CD4-positive, alpha-beta T cell treated with Interferon gamma for 1 hour (primary cell): ENCODE data around the gene SPON1.

Experiments used
- DNase-seq: peaks from one replicate; pipeline ENCODE4 v3.0.0-alpha.2; 2020

Gene SPON1

DNA sequence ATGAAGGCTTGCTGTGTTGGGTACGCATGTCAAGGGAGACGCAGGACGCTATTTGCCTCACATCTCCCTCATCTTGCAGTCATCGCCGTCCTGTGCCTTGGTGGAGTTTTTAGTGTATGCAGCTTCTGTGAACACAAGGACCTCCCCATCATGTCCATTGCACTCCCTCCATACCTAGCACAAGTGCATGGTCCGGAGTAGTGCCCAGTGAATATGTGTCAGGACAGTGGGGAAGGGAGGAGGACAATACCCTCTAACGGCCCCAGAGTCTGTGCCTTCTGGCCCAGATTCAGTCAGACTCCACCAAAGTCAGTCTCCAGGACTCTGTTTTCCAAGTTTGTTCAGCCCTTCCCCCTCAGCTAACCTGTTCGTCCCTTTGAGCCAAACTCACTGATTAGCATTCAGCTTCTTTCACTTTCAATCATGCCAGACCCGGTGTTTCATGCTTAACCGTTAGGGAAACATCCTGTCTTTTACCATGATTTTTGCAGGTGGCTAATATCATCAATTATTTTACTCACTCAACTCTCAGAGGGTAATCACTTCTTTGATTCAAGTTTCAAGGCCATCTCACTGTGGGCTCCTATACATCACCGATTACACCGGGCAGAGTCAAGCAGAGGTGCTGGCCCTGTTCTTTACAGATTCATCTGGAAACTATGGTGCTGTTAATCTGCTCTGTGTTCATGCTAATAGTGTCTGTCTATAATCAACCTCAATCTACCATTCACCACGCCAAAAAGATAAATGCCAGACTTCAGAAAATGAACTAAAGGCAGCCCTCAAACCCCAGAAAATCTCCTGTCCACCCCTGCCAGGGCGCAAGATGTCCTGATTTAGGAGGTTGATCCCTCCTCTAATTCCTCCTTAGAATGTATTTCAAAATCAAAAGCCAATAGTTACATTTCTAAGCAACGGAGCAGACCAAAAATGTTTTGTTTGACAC is 240.0 kb downstream of the SPON1 start:
- no peak for DNase-seq

DNA sequence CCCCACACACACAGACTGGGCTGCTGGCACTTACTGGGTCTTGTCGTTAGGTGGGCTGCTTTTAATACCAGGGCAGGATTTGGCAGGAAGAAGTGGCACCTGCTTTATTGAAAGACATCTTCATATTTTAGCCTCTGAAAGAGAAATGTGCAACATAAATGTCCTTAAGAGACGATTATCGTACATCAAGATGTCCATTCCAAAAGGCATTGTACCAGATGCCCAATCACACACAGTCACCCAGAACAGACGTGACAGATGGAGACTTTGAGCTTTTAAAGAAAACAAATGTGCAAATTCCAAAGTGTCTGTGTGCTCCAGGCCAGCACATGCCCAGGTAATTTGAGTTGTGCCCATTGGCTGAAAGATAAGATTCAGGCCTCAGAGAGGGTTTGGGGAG is 240.8 kb downstream of the SPON1 start:
- DNase-seq: no peak

DNA sequence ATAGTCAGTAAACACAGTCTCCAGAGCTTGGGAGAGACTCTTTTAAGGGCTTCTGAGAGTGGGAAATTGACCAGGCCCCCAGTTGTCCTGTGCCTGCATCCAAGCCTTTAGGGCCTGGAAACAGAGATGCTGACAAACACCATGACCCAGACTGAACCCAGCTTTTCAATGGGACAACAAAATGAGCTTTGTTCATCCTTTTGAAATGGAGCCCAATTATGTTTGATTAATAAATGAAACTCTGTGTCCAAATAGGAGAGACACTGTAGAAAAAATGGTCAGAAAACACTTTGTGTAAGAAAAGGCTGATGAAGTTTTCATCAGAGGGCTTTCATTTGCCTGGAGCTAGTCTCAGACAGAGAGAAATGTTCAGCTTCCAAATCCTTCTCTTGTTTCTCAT is 250.5 kb downstream of the SPON1 start:
- no peak for DNase-seq

DNA sequence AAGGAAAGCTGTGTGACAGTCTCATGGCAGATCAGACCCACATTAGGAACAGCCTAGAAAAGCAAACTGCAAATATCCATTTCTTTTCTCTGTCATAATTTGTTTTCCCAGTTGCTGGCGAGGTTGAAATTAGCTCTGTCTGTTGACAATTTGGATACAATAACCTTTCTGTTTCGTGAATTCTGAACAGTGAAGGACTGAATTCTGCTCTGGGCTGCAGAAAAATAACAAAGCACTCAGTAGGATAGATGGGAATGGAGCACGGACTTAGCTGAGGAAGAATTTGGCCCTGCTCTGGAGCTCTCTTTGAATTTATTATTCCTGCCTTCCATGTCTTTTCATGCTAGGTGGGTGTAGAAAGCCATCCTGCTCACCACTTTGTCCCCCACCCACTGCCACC is 256.2 kb downstream of the SPON1 start:
- no peak for DNase-seq

DNA sequence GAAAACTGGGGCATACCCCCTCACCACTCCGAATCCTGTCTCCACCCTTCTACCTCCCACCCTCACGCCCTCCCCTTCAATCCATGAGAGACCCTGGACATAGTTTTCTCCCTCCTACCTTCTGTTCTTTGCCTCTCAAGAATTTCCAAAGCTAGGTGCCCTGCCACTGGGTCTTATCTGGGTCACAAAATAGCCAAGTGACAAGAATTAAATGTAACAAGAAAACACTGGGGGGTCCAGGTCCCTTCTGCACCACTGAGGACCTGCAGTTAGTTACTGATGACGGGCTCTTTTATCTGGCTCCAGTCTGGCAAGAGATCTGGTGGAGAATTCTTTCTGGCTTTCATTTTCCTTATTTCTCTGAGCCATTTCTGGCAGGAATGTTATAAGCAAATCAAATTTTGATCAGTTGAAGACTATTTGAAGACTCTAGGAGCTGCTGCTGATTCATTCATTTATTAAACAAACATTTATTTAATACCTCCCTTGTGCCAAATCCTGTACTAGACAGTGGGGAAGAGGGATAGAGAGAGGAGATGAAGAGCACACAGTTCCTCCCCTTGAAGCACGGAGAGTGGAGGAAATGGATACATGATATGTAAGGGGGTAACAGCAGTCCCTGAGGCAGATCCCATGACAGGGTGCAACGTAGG is 261.2 kb downstream of the SPON1 start:
- DNase-seq: no peak

DNA sequence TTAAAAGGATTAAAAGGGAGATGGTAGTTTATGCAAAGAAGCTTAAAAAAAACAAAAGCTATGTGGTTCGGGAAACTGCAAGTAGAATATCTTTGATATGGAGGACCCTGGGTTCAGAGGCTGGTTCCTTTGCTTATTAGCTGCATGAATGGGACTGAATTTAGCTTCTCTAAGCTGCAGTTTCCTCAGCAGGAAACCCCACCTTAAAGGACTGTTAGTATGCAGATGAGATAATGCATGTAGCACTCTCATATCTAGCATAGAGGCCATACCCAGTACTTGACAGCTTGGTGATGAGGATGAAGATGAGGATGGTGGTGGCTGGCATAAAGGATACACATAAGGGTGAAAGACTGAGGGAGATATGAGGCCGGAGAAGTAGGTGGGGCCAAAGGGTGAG is 261.9 kb downstream of the SPON1 start:
- no peak for DNase-seq

DNA sequence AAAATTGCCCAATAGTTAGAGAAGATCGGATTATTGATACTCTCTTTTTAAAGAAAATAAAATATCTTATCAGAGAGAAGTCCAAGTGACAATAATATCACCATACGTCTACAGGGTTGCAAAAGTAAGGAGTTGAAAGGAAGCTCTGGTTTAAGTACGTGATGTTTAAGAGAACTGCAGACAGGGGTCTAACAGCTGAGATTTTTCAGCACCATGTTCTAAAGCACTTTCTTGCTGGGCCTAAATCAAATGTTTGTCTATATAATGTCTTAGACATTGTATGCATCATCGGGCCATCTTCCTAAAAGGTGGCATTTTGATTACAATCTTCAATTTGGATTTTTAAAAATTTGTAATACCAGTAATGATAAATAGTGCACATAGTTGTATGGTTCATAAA is 263.1 kb downstream of the SPON1 start:
- DNase-seq: no peak

DNA sequence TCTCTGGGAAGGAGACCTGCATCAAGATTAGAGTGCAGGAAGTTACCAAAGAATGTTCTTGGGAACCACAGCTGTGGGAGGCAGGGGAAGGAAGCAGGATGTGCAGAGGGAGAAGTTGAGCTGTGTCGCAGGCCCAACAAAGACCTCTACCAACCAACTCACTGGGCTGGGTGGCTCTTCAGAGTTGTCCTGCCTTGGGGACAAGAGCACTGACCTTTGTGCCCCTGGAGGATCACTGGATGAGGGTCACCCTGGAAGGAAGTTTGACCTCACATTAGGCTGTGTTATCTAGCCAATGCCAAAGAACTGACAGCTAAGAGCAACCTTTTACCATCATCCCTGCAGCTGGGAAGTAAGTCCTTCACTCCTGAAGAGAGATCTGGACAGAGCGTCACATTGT is 265.8 kb downstream of the SPON1 start:
- no peak for DNase-seq

DNA sequence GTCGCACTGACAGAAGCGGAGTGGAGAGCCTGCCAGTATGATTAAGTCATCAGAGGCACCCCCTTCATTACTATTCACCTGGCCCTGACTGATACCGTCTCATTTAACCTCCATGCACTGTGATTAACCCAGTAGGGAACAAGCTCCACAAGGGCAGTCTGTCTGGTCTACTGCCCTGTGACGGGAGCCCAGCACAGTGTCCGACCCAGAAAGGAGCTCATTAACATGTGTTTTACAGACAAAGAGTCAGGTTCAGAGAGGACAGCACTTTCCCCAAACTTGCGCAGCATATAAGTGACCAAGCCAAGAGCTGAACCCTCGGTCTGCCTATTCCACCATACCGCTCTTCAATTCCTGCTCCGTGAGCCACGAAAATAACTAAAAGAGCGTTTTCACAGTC is 266.9 kb downstream of the SPON1 start:
- no peak for DNase-seq

DNA sequence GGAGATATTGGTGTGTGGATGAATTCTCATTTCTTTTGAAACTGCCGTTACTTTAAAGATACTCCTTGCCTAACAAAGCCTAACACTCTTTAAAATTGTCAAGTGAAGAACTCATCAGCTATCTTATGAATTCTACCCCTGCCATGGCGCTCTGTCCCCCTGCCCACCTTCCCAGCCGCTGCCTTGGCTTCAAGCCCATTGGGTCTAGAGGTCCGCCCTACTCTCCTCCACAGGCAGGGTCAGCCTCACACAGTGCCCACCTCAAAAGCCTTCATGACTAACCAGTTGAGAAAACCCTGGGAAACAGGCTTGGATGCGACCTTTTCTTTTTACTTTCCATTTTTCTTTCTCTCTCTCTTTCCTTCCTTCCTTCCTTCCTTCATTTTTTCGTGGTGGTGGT is 267.9 kb downstream of the SPON1 start:
- no peak for DNase-seq

DNA sequence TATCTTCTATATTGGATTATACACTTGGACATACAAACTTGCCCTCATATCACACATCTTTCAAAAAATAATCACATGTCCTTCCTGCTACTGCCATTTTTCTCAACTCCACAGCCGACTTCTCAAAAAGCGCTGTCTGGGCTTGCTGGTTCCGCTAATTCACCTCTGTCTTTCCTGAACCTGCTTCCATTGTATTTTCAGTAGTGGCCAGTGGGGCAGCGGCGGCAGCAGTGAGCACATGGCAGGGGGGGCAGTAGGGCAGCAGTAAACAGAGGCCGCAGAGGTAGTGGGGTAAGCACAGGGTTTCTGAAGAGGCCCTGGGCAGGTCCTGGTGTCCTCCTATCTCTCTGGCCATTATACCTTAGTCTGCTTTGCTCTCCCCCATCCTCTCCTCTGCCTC is 270.1 kb downstream of the SPON1 start:
- no peak for DNase-seq

DNA sequence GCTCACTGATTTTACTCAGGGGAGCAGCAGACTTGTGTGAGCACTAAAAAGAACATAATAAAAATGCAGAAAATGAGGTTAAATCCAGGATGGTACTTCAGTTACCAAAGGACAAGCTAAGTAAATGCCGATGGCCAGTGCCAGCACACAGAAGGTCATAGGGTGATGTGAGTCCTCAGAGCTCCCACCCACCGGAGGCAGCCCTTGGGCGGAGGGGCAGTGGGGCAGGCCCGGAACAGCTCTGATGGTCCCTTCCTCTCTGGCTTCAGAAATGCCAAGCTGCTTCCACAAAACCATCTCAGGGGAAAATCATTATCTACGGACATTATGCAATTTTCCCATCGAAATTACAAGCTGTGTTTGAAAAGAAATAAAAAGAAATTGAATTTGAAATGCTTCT is 271.9 kb downstream of the SPON1 start:
- no peak for DNase-seq

DNA sequence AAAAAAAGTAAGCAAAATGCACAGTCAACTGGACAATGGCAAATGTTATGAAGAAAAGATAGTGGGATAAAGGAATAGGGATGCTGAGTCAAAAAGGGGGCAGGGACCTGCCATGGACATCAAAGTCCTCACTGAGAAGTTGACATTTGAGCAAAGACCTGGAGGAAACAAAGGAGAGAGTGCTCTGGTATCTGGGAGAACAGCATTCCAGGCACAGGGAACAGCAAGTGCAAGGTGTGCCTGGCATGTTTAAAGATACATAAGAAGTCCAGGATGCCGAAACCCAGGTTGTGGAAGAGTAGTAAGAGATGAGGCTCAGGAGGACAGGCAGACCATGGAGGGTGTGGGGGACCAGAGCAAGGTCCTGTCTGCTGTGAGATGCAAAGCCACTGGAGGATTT is 273.2 kb downstream of the SPON1 start:
- no peak for DNase-seq

DNA sequence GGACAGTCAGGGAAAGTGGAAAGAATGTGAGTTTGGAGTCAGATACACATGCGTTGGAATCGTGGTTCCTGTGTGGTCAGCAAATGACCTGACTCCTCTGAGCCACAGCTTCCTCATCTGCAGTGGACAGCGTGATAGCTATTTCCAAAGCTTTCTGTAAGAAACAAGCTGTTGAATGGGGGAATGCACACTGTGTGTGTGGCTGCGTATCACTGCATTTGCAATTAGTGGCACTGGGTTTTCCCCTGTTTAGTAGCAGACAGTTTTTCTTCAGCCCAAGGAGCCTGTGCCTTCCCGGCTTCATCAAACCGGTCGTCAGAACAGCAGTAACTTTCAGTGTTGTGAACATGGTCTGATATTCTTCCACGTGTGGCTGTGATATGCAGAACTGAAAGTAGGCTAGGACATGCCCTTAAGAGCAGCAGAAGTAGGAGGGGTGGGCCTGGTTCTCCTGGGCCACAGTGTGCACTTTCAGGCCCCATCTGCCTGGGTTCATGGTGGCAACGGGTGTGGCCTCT is 275.0 kb downstream of the SPON1 start:
- peak; percentile 65 for DNase-seq

DNA sequence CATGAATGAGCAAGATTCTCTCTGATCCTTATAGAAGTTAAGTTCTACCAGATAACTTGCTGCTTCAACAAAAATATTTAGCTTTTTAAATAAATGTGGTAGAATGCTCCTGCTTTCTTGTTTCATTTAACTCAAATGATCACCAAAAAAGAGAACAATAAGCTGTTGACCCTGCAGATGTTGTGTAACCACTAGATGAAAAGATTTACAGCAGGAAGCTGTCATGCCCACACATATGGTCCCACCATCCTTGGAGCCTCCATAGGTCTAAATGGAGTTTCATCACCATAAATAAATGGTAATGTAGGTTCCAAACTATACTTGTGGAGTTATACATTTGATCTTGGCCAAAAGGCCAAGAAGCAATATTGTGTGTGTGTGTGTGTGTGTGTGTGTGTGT is 277.7 kb downstream of the SPON1 start:
- no peak for DNase-seq

DNA sequence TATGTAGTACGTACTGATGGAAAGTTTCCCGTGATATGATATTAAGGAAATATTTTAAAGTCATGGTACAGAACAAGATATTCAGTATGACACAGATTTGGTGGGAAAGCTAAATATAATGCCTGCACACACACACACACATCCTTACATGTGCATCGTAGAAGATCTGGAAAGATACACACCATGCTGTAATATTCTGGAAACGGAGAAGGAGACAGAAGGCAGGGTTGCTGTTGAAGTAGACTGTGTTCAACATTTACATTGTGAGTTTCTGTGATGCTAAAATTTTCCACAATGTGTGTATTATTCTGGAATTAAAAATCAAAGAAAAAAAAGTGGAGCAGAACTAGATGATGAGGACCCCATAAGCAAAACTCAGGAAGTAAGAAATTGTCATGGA is 278.4 kb downstream of the SPON1 start:
- no peak for DNase-seq

DNA sequence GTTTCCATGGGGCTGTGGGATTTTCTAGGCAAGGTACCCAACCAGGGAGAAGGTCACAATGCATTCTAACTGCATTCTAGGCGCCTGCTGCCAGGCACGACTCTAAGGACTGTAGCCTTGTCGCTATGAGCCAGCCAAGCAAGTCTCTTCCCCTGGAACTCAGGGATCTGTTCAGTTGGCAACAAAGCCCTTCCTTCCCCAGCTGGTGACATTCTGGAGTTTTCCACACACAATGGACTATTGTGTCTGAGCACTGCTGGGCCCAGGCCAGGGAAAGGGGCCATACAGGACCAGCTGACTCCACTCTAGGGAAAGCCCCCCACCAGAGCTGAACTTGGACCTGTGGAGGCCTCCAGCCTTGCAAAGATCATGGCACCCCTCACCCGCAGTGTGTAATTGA is 279.7 kb downstream of the SPON1 start:
- DNase-seq: no peak

DNA sequence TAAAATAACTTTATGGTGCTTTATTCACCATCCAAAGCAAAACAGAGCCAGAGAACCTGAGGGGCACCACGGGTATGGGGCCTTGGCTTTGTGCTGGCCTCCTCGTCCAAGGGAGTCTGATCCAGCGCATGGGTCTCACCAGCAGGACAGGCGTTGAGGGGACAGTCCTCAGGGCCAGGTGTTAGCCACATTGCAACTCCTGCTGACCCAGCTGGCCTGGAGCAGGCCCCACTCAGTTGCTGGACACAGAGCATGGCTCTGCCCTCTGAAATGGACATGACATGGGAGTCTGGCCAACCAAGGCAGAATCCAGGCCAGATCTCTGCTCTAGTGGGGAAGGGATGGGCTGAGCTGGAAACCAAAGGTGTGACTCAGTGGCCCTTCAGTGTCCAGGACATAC is 280.2 kb downstream of the SPON1 start:
- DNase-seq: no peak

DNA sequence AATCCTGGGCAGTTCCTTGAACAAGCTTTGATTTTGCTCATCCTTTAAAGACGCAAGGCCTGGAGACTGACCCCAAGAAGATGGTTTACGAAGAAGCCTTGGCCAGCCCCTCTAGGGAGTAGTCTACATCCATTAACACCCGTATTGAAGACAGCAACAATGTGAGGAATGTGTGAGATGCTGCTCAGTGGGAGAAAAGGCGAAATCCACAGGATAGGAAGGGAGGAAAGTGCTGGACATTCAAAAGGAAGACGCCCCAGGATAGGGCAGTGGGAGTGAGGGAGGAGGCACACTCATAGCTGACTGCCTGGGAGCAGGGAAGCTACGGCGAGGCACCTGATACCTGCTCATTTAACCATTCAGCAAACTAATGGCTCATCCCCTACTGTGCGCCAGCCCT is 282.4 kb downstream of the SPON1 start:
- no peak for DNase-seq

DNA sequence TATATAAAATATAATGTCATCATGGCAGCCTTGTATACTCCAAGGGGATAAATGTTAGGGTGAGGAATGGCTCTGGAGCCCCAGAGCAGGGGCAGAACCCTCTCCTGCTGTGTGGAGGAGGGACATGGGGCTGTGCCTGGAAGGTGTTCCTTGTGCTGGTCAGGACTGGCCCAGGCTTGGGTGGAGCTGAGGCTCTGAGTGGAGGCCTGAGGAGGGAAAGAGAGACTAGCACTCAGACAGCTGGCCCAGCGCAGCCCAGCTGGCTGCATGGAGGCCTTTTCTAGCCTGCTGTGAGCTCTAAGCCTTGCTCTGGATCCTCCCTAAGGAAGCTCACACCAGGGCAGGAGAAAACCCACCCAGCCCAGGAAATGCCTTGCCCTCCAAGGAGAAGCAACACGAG is 282.9 kb downstream of the SPON1 start:
- no peak for DNase-seq

DNA sequence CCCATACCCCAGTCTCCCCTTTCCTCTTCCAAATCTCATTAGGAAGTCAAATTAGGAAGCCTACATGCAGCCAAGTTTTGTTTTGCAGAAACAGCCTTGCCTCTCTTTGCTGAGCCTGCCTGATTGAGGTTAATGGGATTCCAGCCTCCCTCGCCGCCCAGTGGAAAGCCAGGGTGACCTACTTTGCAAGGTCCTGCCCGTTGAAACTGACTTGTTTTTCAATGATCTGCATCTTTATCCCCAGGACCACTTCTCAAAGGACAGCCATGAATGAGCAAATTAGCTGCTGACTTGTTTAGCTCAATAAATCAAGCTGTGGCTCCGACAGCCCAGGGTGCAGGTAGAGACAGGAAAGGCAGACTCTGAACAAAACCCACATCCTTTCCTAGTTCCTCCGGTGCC is 286.1 kb downstream of the SPON1 start:
- no peak for DNase-seq

DNA sequence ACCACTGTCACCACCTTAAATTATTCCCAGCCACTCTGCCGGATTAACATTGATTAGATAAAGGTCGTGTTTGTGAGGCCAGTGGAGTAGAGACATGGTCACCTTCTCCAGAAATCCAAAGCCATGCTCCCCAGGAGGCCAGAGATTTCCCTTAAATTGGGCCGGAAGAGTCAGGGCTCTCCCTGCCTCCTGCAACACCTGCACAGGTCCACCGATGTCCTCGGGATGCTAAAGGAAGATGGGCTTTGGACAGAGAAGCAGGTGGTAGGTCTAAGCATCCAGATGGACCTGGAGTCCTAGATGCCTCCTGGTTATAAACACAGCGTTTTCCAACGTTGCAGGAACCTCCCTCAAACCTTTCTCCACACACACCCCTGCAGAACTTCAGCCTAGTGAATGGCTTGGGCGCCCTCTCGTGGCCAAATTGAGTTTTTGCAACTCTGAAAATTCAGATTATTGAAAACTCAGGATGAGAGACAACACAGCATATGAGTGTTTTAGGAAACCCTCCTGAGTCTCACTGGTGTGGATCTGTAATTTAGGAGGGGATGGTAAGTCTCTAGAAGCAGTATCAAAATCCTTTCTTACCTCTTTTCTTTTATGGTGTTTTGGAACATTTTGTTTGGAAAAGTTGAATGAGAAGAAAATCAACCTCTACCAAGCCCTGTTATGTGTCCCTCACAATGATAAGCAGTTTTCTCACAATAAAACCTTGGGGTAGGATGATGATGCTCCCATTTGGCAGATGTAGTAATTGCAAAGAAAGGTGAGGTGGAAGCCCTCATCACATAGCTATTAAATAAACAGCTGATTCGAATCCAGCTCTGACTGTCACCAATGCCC is 286.8 kb downstream of the SPON1 start:
- peak; percentile 51 for DNase-seq

DNA sequence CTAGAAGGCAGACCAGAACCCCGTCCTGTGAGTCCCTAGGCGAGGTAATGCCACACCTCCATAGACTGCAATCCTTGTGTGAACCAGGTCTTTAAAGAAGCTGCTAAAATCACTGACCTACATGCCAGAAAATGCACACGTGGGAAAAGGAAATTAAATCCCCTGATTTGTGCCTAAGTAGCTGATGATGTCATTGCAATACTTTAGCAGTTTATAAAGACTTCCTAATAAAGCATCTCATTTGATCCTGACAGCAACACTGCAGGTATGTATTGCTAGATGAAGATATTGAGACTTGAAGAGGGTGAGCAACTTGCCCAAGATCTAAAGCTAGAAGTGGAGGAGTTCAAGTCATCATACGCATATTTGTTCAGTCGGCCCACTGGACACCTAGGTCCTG is 289.2 kb downstream of the SPON1 start:
- DNase-seq: no peak
